K562 (cell line): ENCODE data around the gene FAM24A. TPM values are rescaled to one million over a fixed set of nuclear protein-coding genes. Genes with fewer than 3 reads are reported as not detected.

Experiments used
- ATAC-seq: fragments of 200-7000 bp; cut with Tn5 transposase; 3 replicates; pipeline ENCODE4 v1.9.1; 2020; ENCODE audit warnings: moderate library complexity
- BruUV-seq: library from RNA; stranded (reverse); fragments of 400-500 nt; replicated peaks from 2 replicates; lab custom pipeline; 2021; lab: Mats Ljungman, UMichigan
- CTCF ChIA-PET: fragments of 300-600 bp; formaldehyde crosslinking; extraction: SDS; loops from one replicate; lab custom pipeline; 2021; ENCODE audit warnings: low intra/inter-chr PET ratio; lab: Yijun Ruan, JAX
- POLR2A ChIA-PET: fragments of 300-600, 350-650 bp; sonication (Branson Sonifier 250); formaldehyde crosslinking; extraction: SDS; loops from one replicate; lab custom pipeline; 2021; ENCODE audit warnings: antibody characterized with exemption, inconsistent platforms; lab: Yijun Ruan, JAX
- DNase-seq, 4 experiments: peaks; one replicate each; pipeline versions ENCODE4 v3.0.0 to v3.0.0-alpha.2; 2011 to 2018; ENCODE audit warnings: low spot score in 3 of 4, mixed read lengths in 3 of 4; ENCODE audit errors: extremely low read depth in 1 of 4
- FAIRE-seq: peaks from 2 replicates; lab custom pipeline; 2011; peaks lifted over from hg19 to GRCh38; lab: Jason Lieb, UNC
- H2AFZ ChIP-seq: 2 replicates; pipeline ENCODE4 v1.6.0; 2011; ENCODE audit warnings: low read depth, low read length, control low read depth, inconsistent platforms
- H3K27ac ChIP-seq: fragments of 200-600 bp; 3 replicates; pipeline ENCODE4 v1.8.0; 2011; ENCODE audit warnings: low read depth, mild to moderate bottlenecking, control low read depth, inconsistent platforms, low read length, moderate library complexity, mixed read lengths; ENCODE audit errors: extremely low read depth
- H3K27me3 ChIP-seq, 2 experiments: fragments of 300-600 bp in 1 of 2; 2 replicates in 1 of 2; 3 replicates in 1 of 2; pipeline versions ENCODE4 v1.6.0 to v1.8.0; 2011; ENCODE audit warnings: inconsistent platforms in 2 of 2, low read length in 2 of 2, mild to moderate bottlenecking in 1 of 2, mixed read lengths in 1 of 2, moderate library complexity in 1 of 2; ENCODE audit not compliant: control insufficient read depth in 2 of 2, insufficient read depth in 2 of 2
- H3K36me3 ChIP-seq: fragments of 300-600 bp; 3 replicates; pipeline ENCODE4 v1.8.0; 2011; ENCODE audit warnings: mild to moderate bottlenecking, low read length, inconsistent platforms; ENCODE audit not compliant: control insufficient read depth, insufficient read depth
- H3K4me1 ChIP-seq, 2 experiments: fragments of 200-600 bp in 1 of 2; replicated peaks in 1 of 2; 2 replicates in 1 of 2; 3 replicates in 1 of 2; pipeline versions ENCODE4 v1.5.1 to v1.8.0; 2011; ENCODE audit warnings: inconsistent platforms in 2 of 2, low read length in 2 of 2, mild to moderate bottlenecking in 1 of 2, mixed read lengths in 1 of 2, moderate library complexity in 1 of 2; ENCODE audit not compliant: control insufficient read depth in 2 of 2, insufficient read depth in 2 of 2
- H3K4me2 ChIP-seq: 2 replicates; pipeline ENCODE4 v1.6.1; 2011; ENCODE audit warnings: low read length, control low read depth, inconsistent platforms, mixed read lengths; ENCODE audit not compliant: insufficient read depth
- H3K4me3 ChIP-seq: fragments of 200-600 bp; sonication (generic), shearing (Covaris generic); 2 replicates; pipeline ENCODE4 v1.5.1; 2016; ENCODE audit warnings: control low read depth, inconsistent platforms
- H3K79me2 ChIP-seq: fragments of 200-600 bp; 3 replicates; pipeline ENCODE4 v1.8.0; 2011; ENCODE audit warnings: low read length, inconsistent platforms; ENCODE audit not compliant: control insufficient read depth, insufficient read depth
- H3K9ac ChIP-seq, 2 experiments: 2 replicates each; pipeline versions ENCODE4 v1.6.0 to v1.6.1; 2011; ENCODE audit warnings: low read depth in 2 of 2, low read length in 2 of 2, control low read depth in 1 of 2, inconsistent platforms in 1 of 2, mild to moderate bottlenecking in 1 of 2, mixed read lengths in 1 of 2; ENCODE audit not compliant: insufficient read depth in 1 of 2
- H3K9me1 ChIP-seq: one replicate; pipeline ENCODE4 v1.6.0; 2011; ENCODE audit warnings: inconsistent platforms, mild to moderate bottlenecking, low read length, moderate library complexity; ENCODE audit not compliant: control insufficient read depth, insufficient read depth
- H3K9me3 ChIP-seq: replicated peaks from 2 replicates; pipeline ENCODE4 v1.5.1; 2011; ENCODE audit warnings: low read depth, low read length, inconsistent platforms; ENCODE audit not compliant: control insufficient read depth, insufficient read depth
- H4K20me1 ChIP-seq: replicated peaks from 2 replicates; pipeline ENCODE4 v1.6.1; 2011; ENCODE audit warnings: low read length, inconsistent platforms, mixed read lengths; ENCODE audit not compliant: control insufficient read depth, insufficient read depth
- CBFA2T3 ChIP-seq: fragments of 450-650 bp; IDR thresholded peaks from 2 replicates; pipeline ENCODE4 v1.6.1; 2017
- EP300 ChIP-seq: IDR thresholded peaks from 2 replicates; pipeline ENCODE4 v1.6.1; 2012; ENCODE audit warnings: low read length, improper control_type of control experiment
- FOXP4 ChIP-seq: sonication (generic); formaldehyde crosslinking; IDR thresholded peaks from 2 replicates; pipeline ENCODE4 v1.8.0; 2022; ENCODE audit warnings: mild to moderate bottlenecking, missing genetic modification reagents, borderline replicate concordance
- GTF2F1 ChIP-seq: IDR thresholded peaks from 2 replicates; pipeline ENCODE4 v1.6.1; 2011; ENCODE audit warnings: low read depth, low read length, improper control_type of control experiment
- KDM1A ChIP-seq, 2 experiments: fragments of 450-650 bp; IDR thresholded peaks; 2 replicates each; pipeline ENCODE4 v1.6.1; 2016; ENCODE audit warnings: mild to moderate bottlenecking in 2 of 2
- MEF2D ChIP-seq: conservative IDR thresholded peaks from 2 replicates; pipeline ENCODE4 v1.6.1; 2016; ENCODE audit warnings: low read depth, missing genetic modification characterization, missing compliant biosample characterization
- MEIS2 ChIP-seq: fragments of 450-650 bp; IDR thresholded peaks from 2 replicates; pipeline ENCODE4 v1.6.1; 2014; ENCODE audit warnings: mild to moderate bottlenecking; ENCODE audit not compliant: partially characterized antibody
- NFIC ChIP-seq: fragments of 450-650 bp; IDR thresholded peaks from 2 replicates; pipeline ENCODE4 v1.6.1; 2017; ENCODE audit warnings: mild to moderate bottlenecking, inconsistent platforms
- PBX2 ChIP-seq, 2 experiments: IDR thresholded peaks in 1 of 2; conservative IDR thresholded peaks in 1 of 2; 2 replicates each; pipeline ENCODE4 v1.6.1; 2016; ENCODE audit warnings: low read depth in 2 of 2, mild to moderate bottlenecking in 1 of 2, missing compliant biosample characterization in 1 of 2, missing genetic modification characterization in 1 of 2, moderate library complexity in 1 of 2
- PHTF2 ChIP-seq: fragments of 250-450 bp; sonication (Bioruptor Pico); IDR thresholded peaks from 2 replicates; pipeline ENCODE4 v1.5.0; 2021; ENCODE audit warnings: mild to moderate bottlenecking
- RFX1 ChIP-seq: fragments of 450-650 bp; IDR thresholded peaks from 2 replicates; pipeline ENCODE4 v1.6.1; 2016; ENCODE audit warnings: mild to moderate bottlenecking, moderate library complexity
- TFE3 ChIP-seq: fragments of 450-650 bp; formaldehyde crosslinking; IDR thresholded peaks from 2 replicates; pipeline ENCODE4 v1.4.0; 2020; ENCODE audit warnings: mild to moderate bottlenecking, mixed read lengths
- ZFP30 ChIP-seq: fragments of 250-450 bp; sonication (Bioruptor Pico); IDR thresholded peaks from 2 replicates; pipeline ENCODE4 v1.8.0; 2022; ENCODE audit warnings: moderate library complexity, mild to moderate bottlenecking, inconsistent platforms, borderline replicate concordance
- ZNF384 ChIP-seq: IDR thresholded peaks from 2 replicates; pipeline ENCODE4 v1.6.1; 2012; ENCODE audit warnings: low read depth, low read length, improper control_type of control experiment
- ZNF408 ChIP-seq: fragments of 250-450 bp; sonication (Bioruptor Pico); IDR thresholded peaks from 2 replicates; pipeline ENCODE4 v1.4.0; 2020; ENCODE audit warnings: low read depth, mild to moderate bottlenecking, moderate library complexity
- WGBS: fragments of 100-300 bp; shearing (Covaris generic); methylation state at CpG from one replicate; pipeline ENCODE4 v1.1.6; 2016; ENCODE audit warnings: low coverage, mixed read lengths; ENCODE audit not compliant: insufficient coverage; ENCODE audit errors: missing lambda C conversion rate; 5-methylcytosine and 5-hydroxymethylcytosine counted together
- in situ Hi-C: fragments of 300-500 bp; cut with MboI; formaldehyde crosslinking; loops from 4 replicates; pipeline ENCODE4 v1.15.0; 2018; ENCODE audit warnings: inconsistent platforms, mixed read lengths
- intact Hi-C: fragments of 100-400 bp; cut with micrococcal nuclease; formaldehyde crosslinking; loops from 2 replicates; pipeline ENCODE4 v1.14.2; 2022
- polyA plus RNA-seq, 8 experiments: library from polyadenylated mRNA; depleted of rRNA in 4 of 8; stranded (reverse) in 5 of 8; unstranded in 3 of 8; fragments of >200 nt; fragmentation: Nextera tagmentation in 2 of 8; fragmentation: Illumina TruSeq in 1 of 8; extraction: Ambion mirVana in 2 of 8; extraction: Trizol in 1 of 8; gene quantifications; 2 replicates each; pipeline versions ENCODE4 v1.2.1 to v1.2.3, GENCODE V29; 2011 to 2014; ENCODE audit warnings: inconsistent platforms in 1 of 8, missing spikeins in 1 of 8
- total RNA-seq, 7 experiments: library from RNA; depleted of rRNA in 6 of 7; stranded (reverse); fragments of >200 nt in 6 of 7; fragmentation: Illumina TruSeq in 2 of 7; extraction: Trizol in 2 of 7; gene quantifications; 2 replicates each; pipeline versions ENCODE4 v1.2.1 to v1.2.3, GENCODE V29; 2011 to 2021; ENCODE audit warnings: low replicate concordance in 1 of 7

FAM24A gene
- total and polyA plus RNA-seq, 9 of the 15 experiments (the other 6 are each of a cell fraction or from before 2014, with no cell fraction given), result not detected

- Histone ChIP-seq H3K27me3 (no peaks in the 10 kb centered on the region), H4K20me1 (no peaks in the 10 kb centered on the region), H3K9ac (peak overlapping the region in 1 of 2 experiments; percentile 9; a peak in 1 of 4 replicates), H3K27ac (peak overlapping the region; percentile 12; the same call in 1 of the 3 replicates), H3K9me3 (no peaks in the 10 kb centered on the region), H3K4me2 (no peak overlapping the region), H3K4me1 (peaks cover 0 to 5% of the 10 kb centered on the region in 2 experiments; a peak in 2 of 5 replicates), H3K36me3 (peaks cover 38% of the 10 kb centered on the region), H3K4me3 (no peak overlapping the region), H3K9me1 (no peaks in the 10 kb centered on the region), H3K79me2 (no peaks in the 10 kb centered on the region), H2AFZ (no peak overlapping the region)
- intact Hi-C loops (no loop called here), in situ Hi-C loops (no loop called here)
- no TSS peak for BruUV-seq
- ATAC-seq, result no peak; the same call in 2 of the 3 replicates
- CTCF ChIA-PET, result no interaction called here
- no peak for DNase-seq
- TF ChIP-seq EP300 (0 out of 2 replicates have a peak, but pooled peaks have one; percentile 8), GTF2F1 (no peak), FOXP4 (CRISPR knock-in tag) (no peak), TFE3 (CRISPR knock-in tag) (peak; percentile 40), ZNF408 (CRISPR knock-in tag) (no peak), MEF2D (tag) (peak; percentile 52), NFIC (peak; percentile 44; the same call in 1 of the 2 replicates), RFX1 (peak; percentile 38; the same call in 1 of the 2 replicates), PHTF2 (CRISPR knock-in tag) (no peak), ZFP30 (no peak), PBX2 (CRISPR knock-in tag; IDR thresholded peaks at IDR 0.05; ENCODE audit: low read depth) (no peak), PBX2 (tag; conservative IDR thresholded peaks at IDR 0.05; ENCODE audit: low read depth) (0 out of 2 replicates have a peak, but pooled peaks have one; percentile 13), KDM1A (IDR thresholded peaks at IDR 0.05) (no peak), ZNF384 (no peak), CBFA2T3 (peak; percentile 31; the same call in 1 of the 2 replicates), MEIS2 (no peak)
- FAIRE-seq, result peak; percentile 23
- 0% methylated on average over 1 of the region's 1 CpG for WGBS
- POLR2A ChIA-PET, result no interaction called here
These were observed 29.6 kb downstream of the FAM24A start for GRCh38 chr10:122939856-122940543.
